Retinal pigment epithelial cell (primary cell): ENCODE data around the gene FAM241A.
"Not testable (repeated sequence)": the region's sequence is repeated elsewhere in the genome, so short reads cannot be mapped to it uniquely, and the experiment has no call there.

Experiments
- DNase-seq: peaks from one replicate; pipeline ENCODE4 v3.0.0-alpha.2; 2010; ENCODE audit warnings: low read depth
- H3K4me3 ChIP-seq: 2 replicates; pipeline ENCODE4 v1.5.1; 2011; ENCODE audit warnings: mild to moderate bottlenecking, low read length, control low read depth, moderate library complexity
- CTCF ChIP-seq: conservative IDR thresholded peaks from 2 replicates; pipeline ENCODE4 v1.5.1; 2011; ENCODE audit warnings: low read depth, low read length, control low read depth, inconsistent platforms

Gene FAM241A

GRCh38 chr4:112156112-112156511 is 10.9 kb downstream of the FAM241A start:
- H3K4me3 ChIP-seq, result no peak overlapping the region
- no peak for TF ChIP-seq CTCF

GRCh38 chr4:112156553-112156952 is 11.3 kb downstream of the FAM241A start:
- DNase-seq, result no peak
- no peak for TF ChIP-seq CTCF
- H3K4me3 ChIP-seq, result no peak overlapping the region

More at GRCh38 chr4:112156112-112156511, 10.9 kb downstream of the FAM241A start:
- DNase-seq, result no peak

- not testable (repeated sequence) for H3K4me3 ChIP-seq, DNase-seq
Observed at GRCh38 chr4:112163706-112164105, 18.5 kb downstream of the FAM241A start.

- no peak for DNase-seq
- no peak for TF ChIP-seq CTCF
Observed at GRCh38 chr4:112167794-112168193, 22.5 kb downstream of the FAM241A start.

GRCh38 chr4:112168719-112169500 is 23.7 kb downstream of the FAM241A start:
- no peak for TF ChIP-seq CTCF
- DNase-seq, result no peak
- H3K4me3 ChIP-seq, result no peak overlapping the region

More at GRCh38 chr4:112167794-112168193, 22.5 kb downstream of the FAM241A start:
- H3K4me3 ChIP-seq, result no peak overlapping the region

- H3K4me3 ChIP-seq, result no peak overlapping the region
Observed at GRCh38 chr4:112170451-112170993, 25.3 kb downstream of the FAM241A start.

GRCh38 chr4:112171051-112171763 is 26.0 kb downstream of the FAM241A start:
- H3K4me3 ChIP-seq, DNase-seq: not testable (repeated sequence)

More at GRCh38 chr4:112170451-112170993, 25.3 kb downstream of the FAM241A start:
- TF ChIP-seq CTCF, result no peak
- no peak for DNase-seq

GRCh38 chr4:112172180-112172579 is 26.9 kb downstream of the FAM241A start:
- no peak for DNase-seq
- TF ChIP-seq CTCF, result no peak
- H3K4me3 ChIP-seq, result no peak overlapping the region
